IMR-90 (cell line): ENCODE results near the gene SNRNP27.

ENCODE experiments used
- CEBPB ChIP-seq: IDR thresholded peaks from 2 replicates; pipeline ENCODE4 v1.6.1; 2012; ENCODE audit warnings: low read depth, low read length, improper control_type of control experiment
- CHD1 ChIP-seq: IDR thresholded peaks from 2 replicates; pipeline ENCODE4 v1.6.1; 2012; ENCODE audit warnings: low read depth, low read length, improper control_type of control experiment
- ELK1 ChIP-seq: fragments of 150-350 bp; IDR thresholded peaks from 2 replicates; pipeline ENCODE4 v1.6.1; 2016; ENCODE audit warnings: low read depth, mild to moderate bottlenecking, low read length, moderate library complexity, borderline replicate concordance
- FOS ChIP-seq: fragments of 150-350 bp; IDR thresholded peaks from 2 replicates; pipeline ENCODE4 v1.6.1; 2016; ENCODE audit warnings: low read depth, low read length
- MAFK ChIP-seq: IDR thresholded peaks from 2 replicates; pipeline ENCODE4 v1.6.1; 2012; ENCODE audit warnings: low read depth, low read length, improper control_type of control experiment
- MAZ ChIP-seq: IDR thresholded peaks from 2 replicates; pipeline ENCODE4 v1.6.1; 2012; ENCODE audit warnings: low read depth, mild to moderate bottlenecking, low read length, improper control_type of control experiment, moderate library complexity, borderline replicate concordance
- MXI1 ChIP-seq: IDR thresholded peaks from 2 replicates; pipeline ENCODE4 v1.6.1; 2012; ENCODE audit warnings: low read depth, mild to moderate bottlenecking, low read length, moderate library complexity, borderline replicate concordance
- POLR2A ChIP-seq: IDR thresholded peaks from 2 replicates; pipeline ENCODE4 v1.6.1; 2012; ENCODE audit warnings: mild to moderate bottlenecking, low read depth, low read length
- RAD21 ChIP-seq: IDR thresholded peaks from 2 replicates; pipeline ENCODE4 v1.6.1; 2012; ENCODE audit warnings: low read length, improper control_type of control experiment
- RCOR1 ChIP-seq: IDR thresholded peaks from 2 replicates; pipeline ENCODE4 v1.6.1; 2012; ENCODE audit warnings: mild to moderate bottlenecking, low read length, improper control_type of control experiment; ENCODE audit not compliant: insufficient replicate concordance
- RFX5 ChIP-seq: IDR thresholded peaks from 2 replicates; pipeline ENCODE4 v1.8.0; 2012; ENCODE audit warnings: low read depth, mild to moderate bottlenecking, low read length, moderate library complexity
- SMC3 ChIP-seq: fragments of 150-350 bp; IDR thresholded peaks from 2 replicates; pipeline ENCODE4 v1.6.1; 2016; ENCODE audit warnings: low read depth, mild to moderate bottlenecking, antibody characterized with exemption, low read length, moderate library complexity
- USF2 ChIP-seq: fragments of 150-350 bp; IDR thresholded peaks from 2 replicates; pipeline ENCODE4 v1.6.1; 2017; ENCODE audit warnings: mild to moderate bottlenecking, antibody characterized with exemption, low read length, low read depth
- TF ChIP-seq, protein P1 (sequence below): conservative IDR thresholded peaks from 2 replicates; pipeline ENCODE4 v1.5.1; 2012; ENCODE audit warnings: mild to moderate bottlenecking, low read depth, low read length, improper control_type of control experiment

- TF ChIP-seq, protein P1, sequence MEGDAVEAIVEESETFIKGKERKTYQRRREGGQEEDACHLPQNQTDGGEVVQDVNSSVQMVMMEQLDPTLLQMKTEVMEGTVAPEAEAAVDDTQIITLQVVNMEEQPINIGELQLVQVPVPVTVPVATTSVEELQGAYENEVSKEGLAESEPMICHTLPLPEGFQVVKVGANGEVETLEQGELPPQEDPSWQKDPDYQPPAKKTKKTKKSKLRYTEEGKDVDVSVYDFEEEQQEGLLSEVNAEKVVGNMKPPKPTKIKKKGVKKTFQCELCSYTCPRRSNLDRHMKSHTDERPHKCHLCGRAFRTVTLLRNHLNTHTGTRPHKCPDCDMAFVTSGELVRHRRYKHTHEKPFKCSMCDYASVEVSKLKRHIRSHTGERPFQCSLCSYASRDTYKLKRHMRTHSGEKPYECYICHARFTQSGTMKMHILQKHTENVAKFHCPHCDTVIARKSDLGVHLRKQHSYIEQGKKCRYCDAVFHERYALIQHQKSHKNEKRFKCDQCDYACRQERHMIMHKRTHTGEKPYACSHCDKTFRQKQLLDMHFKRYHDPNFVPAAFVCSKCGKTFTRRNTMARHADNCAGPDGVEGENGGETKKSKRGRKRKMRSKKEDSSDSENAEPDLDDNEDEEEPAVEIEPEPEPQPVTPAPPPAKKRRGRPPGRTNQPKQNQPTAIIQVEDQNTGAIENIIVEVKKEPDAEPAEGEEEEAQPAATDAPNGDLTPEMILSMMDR, result no peak
- no peak for TF ChIP-seq POLR2A
- no peak for TF ChIP-seq SMC3
- TF ChIP-seq CHD1, result no peak
- TF ChIP-seq RFX5, result no peak
- TF ChIP-seq RAD21, result no peak
- TF ChIP-seq ELK1, result no peak
- TF ChIP-seq FOS, result no peak
- TF ChIP-seq MAFK, result no peak
- no peak for TF ChIP-seq RCOR1
- TF ChIP-seq USF2, result no peak
- no peak for TF ChIP-seq MXI1
- TF ChIP-seq CEBPB, result no peak
- no peak for TF ChIP-seq MAZ
Observed at GRCh38 chr2:69945441-69945840, 51.7 kb downstream of the SNRNP27 start.
